ENCODE data around the gene OAS3.

OAS3 gene

DNA sequence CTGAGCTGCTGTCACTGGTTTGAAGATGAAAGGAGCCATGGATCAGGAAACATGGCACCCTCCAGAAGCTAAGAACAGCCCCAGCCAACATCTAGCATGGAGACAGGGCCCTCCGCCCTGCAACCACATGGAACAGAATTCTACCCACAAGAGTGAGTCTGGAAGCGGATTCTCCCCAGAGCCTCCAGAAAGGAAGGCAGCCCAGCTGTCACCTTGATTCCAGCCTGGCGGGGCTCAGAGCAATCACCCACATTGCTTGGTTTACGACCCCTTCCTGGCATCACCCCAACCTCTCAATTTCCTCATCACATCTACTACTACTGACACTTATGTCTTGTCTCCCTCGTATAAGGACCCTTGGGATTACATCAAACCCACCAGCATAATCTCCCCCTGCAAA is 78.5 kb downstream of the OAS3 start:
- DNase-seq (ENCODE audit: low read depth): no peak

DNA sequence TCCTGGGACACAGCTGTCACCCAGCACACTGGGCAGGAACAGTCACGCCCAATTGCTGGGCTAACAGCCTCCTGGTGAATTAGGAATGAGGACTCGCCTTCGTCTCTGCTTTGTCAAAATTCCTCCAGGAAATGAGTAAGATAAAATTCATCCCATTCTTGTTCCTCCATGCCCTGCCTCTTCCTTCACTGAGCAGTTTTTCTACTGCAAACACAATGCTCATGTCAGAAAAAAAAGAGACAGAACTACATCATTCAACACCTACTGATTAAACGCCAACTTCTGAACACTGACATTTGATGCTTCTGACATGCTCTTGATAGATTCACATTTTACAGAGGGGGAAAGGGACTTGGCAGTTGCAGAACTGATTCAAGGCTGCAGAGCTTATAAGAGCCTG is 80.8 kb downstream of the OAS3 start:
- DNase-seq (ENCODE audit: low read depth): no peak

DNA sequence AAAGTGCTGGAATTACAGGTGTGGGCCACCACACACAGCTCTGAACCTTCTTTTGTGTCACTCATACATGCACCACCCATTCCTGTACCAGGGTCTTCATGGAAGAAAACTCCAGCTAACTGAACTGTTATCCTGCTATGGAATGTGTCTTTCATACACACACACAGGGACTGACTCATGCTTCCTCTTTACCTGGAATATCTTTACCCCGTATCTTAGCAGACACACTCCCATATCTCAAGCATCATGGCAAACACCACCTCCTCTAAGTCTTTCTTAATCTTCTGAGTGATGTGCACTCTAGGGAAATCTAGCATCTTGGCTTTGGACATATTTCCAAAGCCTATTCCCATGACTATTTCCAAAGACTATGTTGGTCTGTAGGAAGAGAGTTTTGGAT is 83.2 kb downstream of the OAS3 start:
- no peak for DNase-seq (ENCODE audit: low read depth)

Measured in activated T-helper 9 cell treated with anti-CD3 and anti-CD28 coated beads, Interleukin-2, amount 50 U/mL, for 16 hours (primary cell).